Fibroblast of peridontal ligament (primary cell): ENCODE results near the gene INSRR.
A peak's percentile ranks its signal among the peaks of the same experiment; 100 is the strongest.

Experiments
- DNase-seq: peaks from one replicate; pipeline ENCODE4 v3.0.0-alpha.2; 2010; ENCODE audit errors: extremely low read depth

Gene INSRR

DNA sequence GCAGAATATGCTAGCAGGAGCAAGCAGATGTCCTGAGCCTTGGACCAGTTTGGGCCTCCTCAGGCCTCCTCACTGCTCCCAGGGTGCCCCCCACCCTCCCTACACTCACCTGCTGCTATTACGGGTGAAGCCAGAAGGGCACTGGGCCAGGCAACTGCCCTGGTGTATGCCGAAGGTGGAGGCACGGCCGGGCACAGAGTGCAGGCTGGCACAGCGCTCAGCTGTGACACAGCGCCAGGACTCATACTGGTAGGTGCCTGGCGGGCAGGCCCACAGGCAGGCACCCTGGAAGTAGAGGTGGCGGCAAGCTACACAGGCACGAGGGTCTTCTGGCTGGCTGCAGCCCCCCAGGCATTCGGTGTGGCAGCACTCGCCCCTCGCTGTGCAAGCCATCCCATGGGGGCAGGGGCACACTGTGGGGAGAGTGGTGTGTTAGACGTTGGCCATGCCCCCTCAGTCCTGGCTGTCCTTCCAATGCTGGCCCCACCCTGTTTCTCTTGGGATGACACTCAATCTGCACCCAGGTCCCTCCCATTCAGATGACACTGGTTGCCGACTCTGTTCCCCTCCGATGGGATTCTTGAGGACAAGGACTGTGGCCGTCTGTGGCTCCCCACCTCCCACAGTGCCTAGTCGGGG, 7.0 kb downstream of the INSRR start:
- no peak for DNase-seq

- no peak for DNase-seq
Measured at GRCh38 chr1:156849151-156849496, 9.8 kb downstream of the INSRR start.

DNA sequence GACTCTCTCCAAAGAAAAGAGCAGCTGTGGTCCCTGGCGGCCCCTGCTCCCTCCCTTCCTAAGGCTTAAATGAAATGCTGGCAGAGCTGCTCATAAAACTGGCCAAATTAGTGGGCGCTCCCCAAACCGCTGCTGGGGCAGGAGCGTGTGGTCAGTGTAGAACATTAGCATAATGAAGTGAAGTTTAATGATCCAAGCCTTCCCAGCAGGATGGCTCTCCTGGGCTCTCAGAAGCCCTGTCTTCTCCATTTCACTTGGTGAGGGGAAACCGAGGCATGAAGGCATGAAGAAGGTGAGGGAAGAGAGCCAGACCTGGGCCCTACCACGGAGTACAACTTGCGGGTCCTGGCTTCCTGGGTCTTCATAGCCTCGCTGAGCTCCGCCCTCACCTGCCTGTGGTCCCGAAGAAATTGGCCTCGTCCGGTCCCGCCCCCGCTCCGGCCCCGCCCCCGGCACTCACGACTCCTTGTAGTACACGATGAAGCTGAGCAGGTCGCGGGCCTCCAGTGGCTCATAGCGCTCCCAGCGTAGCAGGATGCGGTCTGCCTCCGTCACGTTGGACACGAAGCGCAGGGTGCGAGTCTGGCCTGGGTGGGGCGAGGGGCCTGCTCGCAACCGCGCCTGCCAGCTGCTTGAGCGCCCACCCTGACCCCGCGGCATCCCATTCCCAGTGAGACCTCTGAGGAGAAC, 10.3 kb downstream of the INSRR start:
- peak; percentile 20 for DNase-seq

- DNase-seq: no peak
Measured at GRCh38 chr1:156847591-156848460, 11.1 kb downstream of the INSRR start.

DNA sequence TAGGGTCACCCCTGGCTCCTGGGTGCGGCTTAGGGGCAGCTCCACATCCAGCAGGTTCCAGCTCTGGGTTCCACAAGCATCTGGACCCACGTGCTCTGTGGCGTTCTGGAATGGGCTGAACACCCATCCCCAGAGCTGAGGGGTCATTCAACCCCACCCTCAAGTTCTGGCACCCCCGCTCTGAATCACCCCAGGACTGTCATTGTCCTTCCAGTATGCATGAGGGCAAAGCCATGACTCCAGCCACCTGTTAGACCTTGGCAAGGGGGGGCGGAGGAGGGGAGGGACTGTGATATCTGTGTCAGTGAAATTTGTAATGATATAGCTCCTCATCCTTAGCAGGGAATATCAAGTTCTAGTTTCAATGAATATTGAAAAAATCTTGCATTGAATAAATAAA, 12.3 kb downstream of the INSRR start:
- no peak for DNase-seq

DNA sequence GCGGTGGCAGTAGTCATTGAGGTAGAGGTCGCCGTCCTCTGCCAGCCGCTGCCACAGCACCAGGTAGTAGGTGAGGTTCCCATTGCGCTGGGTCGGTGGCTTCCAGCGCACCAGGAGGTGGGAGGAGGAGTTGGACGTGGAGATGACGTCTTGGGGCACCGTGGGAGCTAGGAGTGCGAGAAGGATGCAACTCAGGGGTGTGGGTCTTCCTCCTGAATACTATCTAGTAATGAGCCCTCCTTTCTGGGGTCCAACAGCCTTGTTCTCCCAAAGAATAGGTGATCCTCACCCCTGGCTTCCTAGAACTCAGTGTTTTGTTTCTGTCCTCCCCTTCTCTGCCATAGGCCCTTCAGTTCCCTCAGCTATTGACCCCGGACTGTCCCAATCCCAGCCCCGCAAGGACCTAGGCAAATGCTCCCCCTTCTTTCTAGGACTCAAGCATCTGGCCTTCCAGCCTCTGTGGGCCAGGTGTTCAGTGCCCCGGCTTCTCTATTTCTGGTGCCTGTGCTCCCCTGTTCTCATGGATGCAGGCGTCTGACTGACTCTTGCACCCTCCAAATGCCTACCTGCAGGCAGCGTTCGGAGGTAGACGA, 12.9 kb downstream of the INSRR start:
- no peak for DNase-seq

DNA sequence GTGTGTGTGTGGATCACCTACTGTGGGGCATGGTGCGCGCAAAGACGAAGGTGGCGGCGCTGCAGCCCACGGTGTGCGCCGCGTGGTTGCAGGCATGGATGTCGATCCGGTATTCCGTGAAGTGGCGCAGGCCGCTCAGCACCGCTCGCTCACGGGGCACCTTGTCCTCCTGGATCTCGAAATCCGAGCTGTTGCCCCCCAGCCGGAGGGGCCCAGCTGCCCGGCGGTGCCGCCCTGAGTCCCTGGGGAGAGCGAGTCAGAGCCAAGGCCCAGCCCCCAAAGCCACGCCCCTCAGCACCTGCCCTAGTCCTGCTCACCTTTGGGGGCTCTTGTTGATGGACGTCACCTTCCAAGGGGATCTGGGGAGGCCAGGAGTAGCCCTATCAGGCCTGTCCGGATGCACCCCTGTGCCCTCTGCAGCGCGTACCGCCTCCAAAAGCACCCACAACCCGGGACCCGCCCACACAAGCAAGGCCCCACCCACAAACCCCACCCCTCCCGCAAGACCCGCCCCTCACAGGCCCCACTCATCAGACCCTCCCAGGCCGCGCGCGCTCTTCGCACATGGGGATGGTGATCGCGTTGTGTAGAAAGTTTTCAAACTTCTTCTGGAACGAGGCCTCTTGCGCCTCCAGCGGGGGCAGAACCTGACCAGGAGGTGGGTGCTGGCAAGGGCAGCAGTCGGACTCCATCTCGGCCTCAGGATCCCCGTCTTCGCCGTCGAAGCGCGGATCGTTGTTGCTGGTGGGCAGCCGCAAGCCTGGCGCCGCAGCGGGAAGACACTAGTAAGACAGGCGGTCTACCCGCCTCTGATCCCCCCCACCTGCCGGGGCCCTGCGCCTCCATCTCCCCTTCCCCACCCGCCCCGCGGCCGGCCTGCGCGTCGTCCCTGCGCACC, 13.6 kb downstream of the INSRR start:
- no peak for DNase-seq

DNA sequence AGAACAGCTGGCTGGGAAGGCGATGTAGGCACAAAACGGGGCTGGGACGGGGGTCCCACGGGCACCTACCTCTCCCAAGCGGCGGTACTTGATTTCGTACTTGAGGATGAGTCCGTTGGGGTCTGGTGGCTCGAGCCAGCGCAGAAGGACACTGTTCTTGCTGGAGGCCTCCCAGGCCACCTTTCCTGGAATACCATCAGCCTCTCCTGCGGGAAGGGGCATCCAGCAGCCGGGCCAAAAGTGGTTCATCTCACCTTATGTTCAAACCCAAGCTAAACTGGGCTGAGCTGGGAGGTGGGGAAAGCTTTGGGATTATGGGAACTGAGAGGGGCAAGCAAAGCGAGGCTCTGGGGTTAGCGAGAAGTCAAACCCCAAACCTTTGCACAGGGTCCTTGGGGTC, 14.3 kb downstream of the INSRR start:
- DNase-seq: no peak

- DNase-seq: no peak
Measured at GRCh38 chr1:156844102-156844501, 14.8 kb downstream of the INSRR start.

GRCh38 chr1:156842618-156843300, 16.2 kb downstream of the INSRR start:
- no peak for DNase-seq

GRCh38 chr1:156841295-156841855, 17.5 kb downstream of the INSRR start:
- no peak for DNase-seq

DNA sequence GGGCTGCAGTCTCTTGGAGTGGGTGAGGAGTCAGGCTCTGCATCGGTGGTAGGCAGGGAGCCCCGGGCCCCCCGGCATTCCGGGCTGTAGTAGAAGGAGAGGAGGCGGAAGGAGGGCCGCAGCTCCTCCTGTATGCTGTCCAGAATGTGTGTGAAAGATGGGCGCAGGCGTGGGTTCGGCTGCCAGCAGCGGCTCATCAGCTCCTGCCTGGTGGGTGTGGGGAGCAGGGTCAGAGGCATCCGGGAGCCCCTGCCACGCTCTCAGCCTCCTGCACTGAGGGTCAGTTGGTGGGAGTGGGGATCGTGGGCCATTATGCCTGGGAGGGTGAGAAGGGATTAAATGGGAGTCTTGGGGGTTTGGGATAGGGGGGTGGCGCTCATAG, 18.0 kb downstream of the INSRR start:
- DNase-seq: no peak

DNA sequence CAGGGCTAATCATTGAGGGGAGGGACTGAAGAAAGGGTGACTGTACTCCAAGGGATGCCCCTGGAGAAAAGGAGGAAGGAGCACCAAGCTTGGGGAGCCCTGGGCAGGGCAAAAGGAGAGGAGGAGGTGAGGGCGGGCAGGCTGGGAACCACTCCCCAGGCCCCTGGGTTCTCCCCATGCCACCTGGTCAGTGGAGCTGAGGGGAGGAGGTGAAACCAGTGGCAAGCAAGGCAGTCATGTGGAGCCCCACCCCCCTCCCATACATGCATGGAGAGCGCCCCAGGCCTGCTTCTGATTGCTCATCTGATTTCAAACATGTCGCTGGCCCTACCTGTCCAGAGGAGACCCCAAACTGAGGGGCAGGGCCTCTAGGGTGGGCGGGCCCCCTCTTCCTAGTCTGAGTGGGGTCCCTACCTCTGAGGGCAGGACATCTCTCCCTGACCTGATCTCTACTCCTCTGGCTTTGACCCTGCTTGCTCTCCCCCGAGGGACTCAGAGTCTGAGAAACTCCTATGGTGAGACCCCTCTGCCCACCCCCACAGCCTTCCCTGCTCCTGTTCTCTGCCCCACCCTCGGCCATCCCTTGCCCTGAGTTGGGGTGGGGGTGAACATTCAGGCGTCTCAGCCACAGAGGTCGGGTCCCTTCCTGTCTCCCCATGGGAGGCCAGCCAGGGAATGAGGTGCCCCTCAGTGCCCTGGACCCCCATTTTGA, 18.6 kb downstream of the INSRR start:
- DNase-seq: no peak

DNA sequence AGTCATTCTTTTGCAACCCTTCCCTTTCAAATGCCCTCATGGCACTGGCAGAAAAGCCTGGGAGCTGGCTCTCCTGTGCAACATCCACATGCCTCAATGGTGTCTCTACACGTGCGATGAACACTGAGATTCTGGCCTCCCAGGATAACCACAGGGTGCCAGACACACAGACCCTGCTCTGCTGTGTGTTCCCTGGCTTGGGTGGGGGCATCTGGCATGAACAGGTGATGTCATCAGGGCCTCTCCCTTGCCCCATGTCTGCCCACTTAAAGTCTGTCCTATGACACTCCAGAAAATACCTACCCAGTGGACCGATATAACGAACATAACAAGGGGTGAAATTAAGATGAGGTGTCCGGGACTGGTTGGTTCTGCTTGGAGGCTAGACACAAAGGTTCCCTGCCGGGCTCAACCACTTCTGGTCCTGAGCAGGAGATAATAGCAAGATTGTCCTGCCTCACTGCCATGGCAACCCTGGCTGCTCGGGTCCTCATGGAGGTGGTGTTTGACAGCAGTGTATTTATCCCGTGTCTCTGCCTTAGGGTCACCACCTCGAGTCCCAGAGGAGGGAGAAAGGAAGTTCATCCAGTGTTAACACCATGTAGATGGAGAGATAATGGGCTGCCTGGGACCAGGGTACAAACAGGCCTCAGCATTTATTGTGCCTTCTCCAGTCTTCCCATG, 19.3 kb downstream of the INSRR start:
- DNase-seq: no peak

GRCh38 chr1:156838972-156839371, 19.9 kb downstream of the INSRR start:
- DNase-seq: no peak

- DNase-seq: no peak
Measured at GRCh38 chr1:156836892-156837291, 22.0 kb downstream of the INSRR start.

DNA sequence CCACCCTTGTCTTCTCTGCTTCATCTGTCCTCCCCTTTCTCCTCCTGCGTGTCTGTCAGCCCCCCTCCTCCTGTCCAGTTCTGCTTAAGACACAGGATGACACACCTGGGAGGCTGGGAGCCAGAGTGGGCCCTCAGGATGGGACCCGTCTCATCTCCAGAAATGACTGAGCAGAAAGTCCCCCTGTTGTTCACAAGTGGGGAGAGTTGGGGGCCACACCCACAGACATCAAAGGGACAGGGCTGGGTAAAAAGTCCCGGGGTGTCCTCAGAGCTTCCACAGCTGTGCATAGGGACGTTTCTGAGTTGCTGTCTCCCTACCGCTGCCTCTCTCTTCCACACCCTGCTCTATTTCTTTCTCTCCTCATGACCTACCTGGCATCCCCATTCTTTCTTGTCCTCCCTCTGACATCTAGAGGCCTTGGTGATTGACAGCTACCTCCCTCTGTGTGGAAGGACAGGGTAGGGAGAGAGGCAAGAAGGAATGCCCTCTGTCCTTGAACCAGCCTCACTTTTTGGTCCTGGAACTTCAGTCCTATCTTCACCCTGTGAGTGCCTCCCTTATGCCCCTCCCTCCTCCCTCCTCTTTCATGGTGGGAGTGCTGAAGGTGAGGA, 22.8 kb downstream of the INSRR start:
- DNase-seq: no peak

DNA sequence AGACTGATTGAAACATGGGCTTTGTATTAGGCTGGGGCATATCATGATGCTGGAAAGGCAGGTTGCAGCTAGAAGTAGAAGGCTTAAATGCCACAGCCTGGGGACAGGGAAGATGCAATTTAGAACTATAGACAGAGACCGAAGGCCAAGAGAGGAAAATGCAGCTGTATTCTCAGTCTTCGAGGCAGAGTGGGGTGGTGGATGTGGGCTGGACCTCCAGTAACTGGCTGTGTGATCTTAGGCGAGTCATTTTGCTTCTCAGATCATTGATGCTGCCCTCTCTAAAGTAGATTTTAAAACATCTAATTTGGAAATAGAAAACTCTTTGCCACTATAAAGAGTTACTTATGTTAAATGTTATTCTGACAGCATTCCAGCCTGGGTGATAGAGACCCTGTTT, 24.6 kb downstream of the INSRR start:
- DNase-seq: no peak

DNA sequence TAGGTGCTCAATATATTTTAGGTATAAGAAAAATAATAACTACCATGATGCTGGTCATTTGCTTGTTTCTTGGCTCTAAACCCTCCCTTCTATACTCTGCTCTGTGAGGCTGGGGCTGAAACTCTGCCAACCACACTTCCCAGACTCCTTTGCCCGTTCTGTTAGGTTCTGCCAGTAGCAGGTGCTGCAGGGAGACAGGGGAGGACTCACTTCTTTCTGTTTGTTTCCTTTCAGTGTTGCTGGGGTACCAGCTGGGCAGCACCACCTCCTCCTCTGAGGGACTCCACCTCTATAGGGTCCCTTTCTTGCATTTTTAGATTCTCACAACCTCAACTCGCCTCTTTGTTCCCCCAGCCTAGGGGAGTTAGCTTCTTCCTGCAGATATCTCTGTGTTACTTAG, 25.3 kb downstream of the INSRR start:
- DNase-seq: no peak
